Lower leg skin (tissue), 3 donors: ENCODE results near the gene PRKD3.

Experiments used
- POLR2A ChIP-seq, 2 donors: fragments of 450-650 bp; IDR thresholded peaks; one replicate each; pipeline ENCODE4 v1.6.1; 2016 to 2017; ENCODE audit warnings: antibody characterized with exemption in 2 of 2, mild to moderate bottlenecking in 1 of 2, moderate library complexity in 1 of 2
- TF ChIP-seq, protein P1 (sequence below), 3 donors: fragments of 450-650 bp; IDR thresholded peaks; one replicate each; pipeline ENCODE4 v1.5.1; 2016; ENCODE audit warnings: antibody characterized with exemption in 3 of 3, mild to moderate bottlenecking in 3 of 3, moderate library complexity in 2 of 3

DNA sequence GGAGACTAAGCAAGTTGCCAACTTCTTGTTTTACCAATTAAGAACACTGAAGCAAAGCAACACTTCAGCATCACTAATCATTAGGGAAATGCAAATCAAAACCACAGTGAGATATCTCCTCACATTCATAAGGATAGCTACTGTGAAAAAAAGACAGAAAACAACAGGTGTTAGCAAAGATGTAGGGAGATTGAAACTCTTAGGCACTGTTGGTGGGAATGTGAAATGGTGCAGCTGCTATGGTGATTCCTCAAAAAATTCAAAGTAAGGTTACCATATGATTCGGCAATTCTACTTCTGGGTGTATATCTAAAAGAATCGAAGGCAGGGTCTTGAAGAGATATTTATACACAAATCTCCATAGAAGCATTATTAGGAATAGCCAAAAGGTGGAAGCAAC is 8.6 kb upstream of the PRKD3 start:
- TF ChIP-seq, protein P1, sequence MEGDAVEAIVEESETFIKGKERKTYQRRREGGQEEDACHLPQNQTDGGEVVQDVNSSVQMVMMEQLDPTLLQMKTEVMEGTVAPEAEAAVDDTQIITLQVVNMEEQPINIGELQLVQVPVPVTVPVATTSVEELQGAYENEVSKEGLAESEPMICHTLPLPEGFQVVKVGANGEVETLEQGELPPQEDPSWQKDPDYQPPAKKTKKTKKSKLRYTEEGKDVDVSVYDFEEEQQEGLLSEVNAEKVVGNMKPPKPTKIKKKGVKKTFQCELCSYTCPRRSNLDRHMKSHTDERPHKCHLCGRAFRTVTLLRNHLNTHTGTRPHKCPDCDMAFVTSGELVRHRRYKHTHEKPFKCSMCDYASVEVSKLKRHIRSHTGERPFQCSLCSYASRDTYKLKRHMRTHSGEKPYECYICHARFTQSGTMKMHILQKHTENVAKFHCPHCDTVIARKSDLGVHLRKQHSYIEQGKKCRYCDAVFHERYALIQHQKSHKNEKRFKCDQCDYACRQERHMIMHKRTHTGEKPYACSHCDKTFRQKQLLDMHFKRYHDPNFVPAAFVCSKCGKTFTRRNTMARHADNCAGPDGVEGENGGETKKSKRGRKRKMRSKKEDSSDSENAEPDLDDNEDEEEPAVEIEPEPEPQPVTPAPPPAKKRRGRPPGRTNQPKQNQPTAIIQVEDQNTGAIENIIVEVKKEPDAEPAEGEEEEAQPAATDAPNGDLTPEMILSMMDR (IDR thresholded peaks at IDR 0.05): no peak
- TF ChIP-seq POLR2A (IDR thresholded peaks at IDR 0.05): no peak
